Hematopoietic multipotent progenitor cell treated with erythropoietin and hydrocortisone succinate and interleukin-3 and kit ligand, for 17 days (in vitro differentiated cells): ENCODE measurements around the gene ZNF45.
"Not testable (repeated sequence)": the region's sequence is repeated elsewhere in the genome, so short reads cannot be mapped to it uniquely, and the experiment has no call there.

ENCODE experiments used
- DNase-seq: peaks from one replicate; pipeline ENCODE4 v3.0.0-alpha.2; 2015; ENCODE audit warnings: low spot score

The ZNF45 gene

GRCh38 chr19:43934985-43935708 is at the start of gene ZNF45:
TSS of gene ZNF45 (minus strand) at chr19:43935282. CDS start at chr19:43922185, 13,097 bp downstream.
- peak; percentile 86 for DNase-seq

GRCh38 chr19:43984687-43985000 is 49.6 kb upstream of the ZNF45 start:
- DNase-seq, result no peak

GRCh38 chr19:43983912-43984686 is 49.0 kb upstream of the ZNF45 start, which contains the start of gene ZNF155:
TSS of gene ZNF155 (plus strand) at chr19:43984188. CDS start at chr19:43988544, 4,356 bp downstream.
- peak; percentile 70 for DNase-seq

- no peak for DNase-seq
These were observed 48.4 kb upstream of the ZNF45 start for GRCh38 chr19:43983544-43983911.

GRCh38 chr19:43976732-43977131 is 41.6 kb upstream of the ZNF45 start:
- DNase-seq, result no peak

- no peak for DNase-seq
These were observed 31.1 kb upstream of the ZNF45 start for GRCh38 chr19:43966079-43966694.

- DNase-seq, result no peak
These were observed 25.3 kb upstream of the ZNF45 start for GRCh38 chr19:43960411-43960810.

- DNase-seq, result no peak
These were observed 22.8 kb upstream of the ZNF45 start for GRCh38 chr19:43957891-43958290.

GRCh38 chr19:43956827-43957226 is 21.7 kb upstream of the ZNF45 start:
- DNase-seq, result no peak

- DNase-seq, result peak; percentile 79
These were observed 16.0 kb upstream of the ZNF45 start, which contains the start of gene ZNF221 for GRCh38 chr19:43950834-43951645. TSS of gene ZNF221 (plus strand) at chr19:43951228. CDS start at chr19:43962727, 11,499 bp downstream.

GRCh38 chr19:43949803-43950202 is 14.7 kb upstream of the ZNF45 start:
- DNase-seq, result not testable (repeated sequence)

GRCh38 chr19:43947412-43947811 is 12.3 kb upstream of the ZNF45 start:
- DNase-seq, result not testable (repeated sequence)

GRCh38 chr19:43941209-43941608 is 6.1 kb upstream of the ZNF45 start:
- DNase-seq, result no peak

GRCh38 chr19:43940719-43941118 is 5.6 kb upstream of the ZNF45 start:
- DNase-seq, result no peak

- DNase-seq, result no peak
These were observed 4.6 kb upstream of the ZNF45 start for GRCh38 chr19:43939557-43940260.

GRCh38 chr19:43936188-43936587 is 1.1 kb upstream of the ZNF45 start:
- DNase-seq, result peak; percentile 5

- peak; percentile 7 for DNase-seq
These were observed 762 bp downstream of the ZNF45 start for GRCh38 chr19:43934055-43934984.

- no peak for DNase-seq
These were observed 6.3 kb downstream of the ZNF45 start for GRCh38 chr19:43928820-43929219.

- DNase-seq, result no peak
These were observed 11.2 kb downstream of the ZNF45 start for GRCh38 chr19:43923875-43924274.

- no peak for DNase-seq
These were observed 21.0 kb downstream of the ZNF45 start for GRCh38 chr19:43914051-43914450.
